Measurements from ENCODE around the gene PTGIS.
"Not testable (repeated sequence)": the region's sequence is repeated elsewhere in the genome, so short reads cannot be mapped to it uniquely, and the experiment has no call there.

Gene PTGIS

GRCh38 chr20:49570161-49570827 is 2.4 kb upstream of the PTGIS start:
- no peak overlapping the region for H4K5ac ChIP-seq (ENCODE audit: low read length)
- H3K4me3 ChIP-seq (ENCODE audit: low read length): no peak overlapping the region
- no peaks in the 10 kb centered on the region for H3K27me3 ChIP-seq (ENCODE audit: insufficient read depth, low read length, poor library complexity)
- peak overlapping the region; percentile 76 for H2AK5ac ChIP-seq (ENCODE audit: low read length)
- peak overlapping the region; percentile 3 for H3K56ac ChIP-seq (ENCODE audit: low read length)
- no peak overlapping the region for H4K8ac ChIP-seq (ENCODE audit: low read depth, low read length)
- H2BK120ac ChIP-seq (ENCODE audit: low read depth, low read length): peak overlapping the region; percentile 29
- peaks cover 12% of the 10 kb centered on the region for H3K4me1 ChIP-seq (ENCODE audit: control insufficient read depth, low read depth, low read length)
- no peaks in the 10 kb centered on the region for H3K36me3 ChIP-seq (ENCODE audit: control insufficient read depth, insufficient read depth, low read length)
- no peak overlapping the region for H3K23ac ChIP-seq (ENCODE audit: low read length)
- DNase-seq: no peak
- WGBS (ENCODE audit: extremely low coverage, insufficient coverage, low lambda C conversion rate): no CpG with 5 or more reads among the region's 7 CpGs
- peaks cover 7% of the 10 kb centered on the region for H3K79me2 ChIP-seq (ENCODE audit: control insufficient read depth, insufficient read depth, low read length)
- H2BK15ac ChIP-seq (replicated peaks; ENCODE audit: low read depth): no peak overlapping the region
- no peak overlapping the region for H2BK5ac ChIP-seq (ENCODE audit: low read length)
- no peak overlapping the region for H3K18ac ChIP-seq (ENCODE audit: low read length)
- H3K4ac ChIP-seq (ENCODE audit: low read depth, low read length): no peak overlapping the region
- H3K79me1 ChIP-seq (ENCODE audit: low read length): peaks cover 2% of the 10 kb centered on the region
- H3K4me2 ChIP-seq (ENCODE audit: low read length): no peak overlapping the region
- H3K27ac ChIP-seq (ENCODE audit: low read depth, low read length): no peak overlapping the region
- no peak overlapping the region for H3K9ac ChIP-seq (ENCODE audit: low read length)

GRCh38 chr20:49569411-49570115 is 1.6 kb upstream of the PTGIS start:
- Histone ChIP-seq H3K9ac (ENCODE audit: low read length) (no peak overlapping the region), H4K5ac (ENCODE audit: low read length) (no peak overlapping the region), H3K27ac (ENCODE audit: low read depth, low read length) (peak overlapping the region; percentile 86), H3K79me2 (ENCODE audit: control insufficient read depth, insufficient read depth, low read length) (peaks cover 7% of the 10 kb centered on the region), H3K4me2 (ENCODE audit: low read length) (no peak overlapping the region), H4K8ac (ENCODE audit: low read depth, low read length) (no peak overlapping the region), H2BK15ac (replicated peaks; ENCODE audit: low read depth) (no peak overlapping the region), H3K79me1 (ENCODE audit: low read length) (peaks cover 2% of the 10 kb centered on the region), H3K4me1 (ENCODE audit: control insufficient read depth, low read depth, low read length) (peaks cover 12% of the 10 kb centered on the region), H3K18ac (ENCODE audit: low read length) (peak overlapping the region; percentile 33), H3K36me3 (ENCODE audit: control insufficient read depth, insufficient read depth, low read length) (no peaks in the 10 kb centered on the region), H3K56ac (ENCODE audit: low read length) (peak overlapping the region; percentile 93), H3K23ac (ENCODE audit: low read length) (no peak overlapping the region), H2AK5ac (ENCODE audit: low read length) (peak overlapping the region; percentile 83), H3K4me3 (ENCODE audit: low read length) (no peak overlapping the region), H2BK120ac (ENCODE audit: low read depth, low read length) (no peak overlapping the region), H2BK5ac (ENCODE audit: low read length) (peak overlapping the region; percentile 96), H3K27me3 (ENCODE audit: insufficient read depth, low read length, poor library complexity) (no peaks in the 10 kb centered on the region), H3K4ac (ENCODE audit: low read depth, low read length) (peak overlapping the region; percentile 83)
- peak; percentile 52 for DNase-seq
- WGBS (ENCODE audit: extremely low coverage, insufficient coverage, low lambda C conversion rate): no CpG with 5 or more reads among the region's 10 CpGs

- Histone ChIP-seq H3K4me3 (ENCODE audit: low read length) (peak overlapping the region; percentile 35), H3K18ac (ENCODE audit: low read length) (peak overlapping the region; percentile 33)
- no CpG with 5 or more reads among the region's 18 CpGs for WGBS (ENCODE audit: extremely low coverage, insufficient coverage, low lambda C conversion rate)
Measured at GRCh38 chr20:49568278-49569151, 578 bp upstream of the PTGIS start.

DNA sequence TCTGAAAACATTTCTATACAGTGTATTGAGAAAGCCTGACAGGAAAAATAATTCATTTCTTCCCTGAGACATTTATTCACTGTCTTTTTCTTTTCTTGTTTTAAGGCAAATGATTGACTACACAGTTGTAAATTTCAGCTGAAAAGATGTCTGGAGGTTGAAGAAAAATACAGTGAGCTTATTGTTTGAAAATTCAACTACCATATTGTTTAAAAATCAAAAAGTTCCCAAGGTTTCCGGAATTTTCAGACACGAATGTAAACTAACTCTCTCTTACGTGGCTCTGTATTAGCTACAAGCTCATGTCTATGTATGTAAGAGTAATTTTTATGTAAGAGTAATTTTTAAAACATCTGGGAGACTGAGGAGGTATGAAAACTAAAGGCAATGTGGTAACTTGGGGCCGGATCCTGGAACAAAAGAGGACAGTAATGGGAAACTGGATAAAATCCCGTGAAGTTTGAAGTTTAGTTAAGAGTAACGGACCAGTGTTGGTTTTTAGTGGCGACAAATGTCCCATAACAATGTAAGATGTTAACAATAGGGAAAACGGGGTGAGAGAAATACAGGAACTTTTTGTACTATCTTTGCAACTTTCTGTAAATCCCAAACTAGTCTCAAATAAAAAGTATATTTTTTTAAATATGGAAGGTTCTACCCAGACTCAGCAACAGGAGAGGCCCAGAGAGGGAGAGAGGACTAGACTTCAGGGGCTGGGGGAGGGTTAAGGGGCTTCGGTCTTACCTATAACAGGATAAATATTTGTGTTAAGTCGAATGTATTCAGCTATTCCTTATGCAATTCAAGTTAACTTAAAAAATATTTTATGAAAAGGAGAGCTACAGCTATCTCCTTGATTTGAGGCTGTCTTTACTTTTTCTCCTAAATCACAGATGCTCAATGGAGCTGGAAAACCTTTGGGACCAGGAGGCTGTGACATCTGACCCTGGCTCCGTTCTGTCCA is 1.3 kb downstream of the PTGIS start:
- H3K23ac ChIP-seq (ENCODE audit: low read length): no peak overlapping the region
- no peak overlapping the region for H4K8ac ChIP-seq (ENCODE audit: low read depth, low read length)
- H3K36me3 ChIP-seq (ENCODE audit: control insufficient read depth, insufficient read depth, low read length): no peaks in the 10 kb centered on the region
- no peak overlapping the region for H3K4me3 ChIP-seq (ENCODE audit: low read length)
- DNase-seq: no peak
- H3K27me3 ChIP-seq (ENCODE audit: insufficient read depth, low read length, poor library complexity): no peaks in the 10 kb centered on the region
- H4K5ac ChIP-seq (ENCODE audit: low read length): no peak overlapping the region
- H3K79me1 ChIP-seq (ENCODE audit: low read length): peaks cover 3% of the 10 kb centered on the region
- H3K4me2 ChIP-seq (ENCODE audit: low read length): peak overlapping the region; percentile 89
- H3K18ac ChIP-seq (ENCODE audit: low read length): peak overlapping the region; percentile 78
- H2BK120ac ChIP-seq (ENCODE audit: low read depth, low read length): no peak overlapping the region
- peak overlapping the region; percentile 93 for H3K56ac ChIP-seq (ENCODE audit: low read length)
- H2BK5ac ChIP-seq (ENCODE audit: low read length): no peak overlapping the region
- WGBS (ENCODE audit: extremely low coverage, insufficient coverage, low lambda C conversion rate): no CpG with 5 or more reads among the region's 11 CpGs
- H2AK5ac ChIP-seq (ENCODE audit: low read length): no peak overlapping the region
- H3K79me2 ChIP-seq (ENCODE audit: control insufficient read depth, insufficient read depth, low read length): peaks cover 7% of the 10 kb centered on the region
- H3K4me1 ChIP-seq (ENCODE audit: control insufficient read depth, low read depth, low read length): peaks cover 12% of the 10 kb centered on the region
- no peak overlapping the region for H2BK15ac ChIP-seq (replicated peaks; ENCODE audit: low read depth)
- H3K9ac ChIP-seq (ENCODE audit: low read length): peak overlapping the region; percentile 86
- H3K4ac ChIP-seq (ENCODE audit: low read depth, low read length): no peak overlapping the region
- no peak overlapping the region for H3K27ac ChIP-seq (ENCODE audit: low read depth, low read length)

More at GRCh38 chr20:49568278-49569151, 578 bp upstream of the PTGIS start:
- peak; percentile 97 for DNase-seq
- peak overlapping the region; percentile 86 for H3K23ac ChIP-seq (ENCODE audit: low read length)
- peak overlapping the region; percentile 71 for H3K9ac ChIP-seq (ENCODE audit: low read length)
- no peak overlapping the region for H2BK15ac ChIP-seq (replicated peaks; ENCODE audit: low read depth)
- H3K4me2 ChIP-seq (ENCODE audit: low read length): peak overlapping the region; percentile 90
- no peak overlapping the region for H4K5ac ChIP-seq (ENCODE audit: low read length)
- peak overlapping the region; percentile 93 for H3K56ac ChIP-seq (ENCODE audit: low read length)
- peak overlapping the region; percentile 86 for H3K27ac ChIP-seq (ENCODE audit: low read depth, low read length)
- H3K79me1 ChIP-seq (ENCODE audit: low read length): peaks cover 2% of the 10 kb centered on the region
- no peaks in the 10 kb centered on the region for H3K27me3 ChIP-seq (ENCODE audit: insufficient read depth, low read length, poor library complexity)
- H2BK120ac ChIP-seq (ENCODE audit: low read depth, low read length): peak overlapping the region; percentile 52
- H3K36me3 ChIP-seq (ENCODE audit: control insufficient read depth, insufficient read depth, low read length): no peaks in the 10 kb centered on the region
- peaks cover 12% of the 10 kb centered on the region for H3K4me1 ChIP-seq (ENCODE audit: control insufficient read depth, low read depth, low read length)
- H3K79me2 ChIP-seq (ENCODE audit: control insufficient read depth, insufficient read depth, low read length): peaks cover 7% of the 10 kb centered on the region
- H4K8ac ChIP-seq (ENCODE audit: low read depth, low read length): peak overlapping the region; percentile 77
- peak overlapping the region; percentile 96 for H2BK5ac ChIP-seq (ENCODE audit: low read length)
- peak overlapping the region; percentile 83 for H2AK5ac ChIP-seq (ENCODE audit: low read length)
- H3K4ac ChIP-seq (ENCODE audit: low read depth, low read length): peak overlapping the region; percentile 83

- not testable (repeated sequence) for H4K5ac ChIP-seq (ENCODE audit: low read length); H3K9ac ChIP-seq (ENCODE audit: low read length); H2AK5ac ChIP-seq (ENCODE audit: low read length); H3K79me1 ChIP-seq (ENCODE audit: low read length); H3K56ac ChIP-seq (ENCODE audit: low read length); H3K36me3 ChIP-seq (ENCODE audit: control insufficient read depth, insufficient read depth, low read length); H3K27ac ChIP-seq (ENCODE audit: low read depth, low read length); H2BK15ac ChIP-seq (replicated peaks; ENCODE audit: low read depth); H2BK5ac ChIP-seq (ENCODE audit: low read length); H3K4me2 ChIP-seq (ENCODE audit: low read length); DNase-seq; H3K27me3 ChIP-seq (ENCODE audit: insufficient read depth, low read length, poor library complexity); H3K4ac ChIP-seq (ENCODE audit: low read depth, low read length); H4K8ac ChIP-seq (ENCODE audit: low read depth, low read length); H3K18ac ChIP-seq (ENCODE audit: low read length); H3K79me2 ChIP-seq (ENCODE audit: control insufficient read depth, insufficient read depth, low read length); H3K23ac ChIP-seq (ENCODE audit: low read length); H2BK120ac ChIP-seq (ENCODE audit: low read depth, low read length); H3K4me3 ChIP-seq (ENCODE audit: low read length)
- peaks cover 13% of the 10 kb centered on the region for H3K4me1 ChIP-seq (ENCODE audit: control insufficient read depth, low read depth, low read length)
- WGBS (ENCODE audit: extremely low coverage, insufficient coverage, low lambda C conversion rate): no CpG with 5 or more reads among the region's 12 CpGs
Measured at GRCh38 chr20:49564991-49565390, 2.9 kb downstream of the PTGIS start.

Data from mesendoderm (in vitro differentiated cells).